Subcutaneous abdominal adipose tissue (tissue), 5 donors: ENCODE data around the gene SSX4.
"Not testable (repeated sequence)": the region's sequence is repeated elsewhere in the genome, so short reads cannot be mapped to it uniquely, and the experiment has no call there.

Experiments used
- H3K27ac ChIP-seq: one replicate; pipeline ENCODE4 v1.7.0; 2013; ENCODE audit warnings: low read depth, mild to moderate bottlenecking, inconsistent platforms, low read length, moderate library complexity
- H3K27me3 ChIP-seq, 5 donors: one replicate each; pipeline ENCODE4 v1.7.0; 2013; ENCODE audit warnings: low read length in 5 of 5, inconsistent platforms in 1 of 5; ENCODE audit not compliant: control insufficient read depth in 5 of 5, insufficient read depth in 4 of 5
- H3K36me3 ChIP-seq, 5 donors: one replicate each; pipeline ENCODE4 v1.7.0; 2013; ENCODE audit warnings: low read length in 5 of 5; ENCODE audit not compliant: control insufficient read depth in 5 of 5, insufficient read depth in 5 of 5
- H3K4me1 ChIP-seq, 5 donors: one replicate each; pipeline ENCODE4 v1.7.0; 2013; ENCODE audit warnings: low read length in 5 of 5, mild to moderate bottlenecking in 3 of 5, moderate library complexity in 1 of 5; ENCODE audit not compliant: control insufficient read depth in 5 of 5, insufficient read depth in 5 of 5
- H3K4me3 ChIP-seq, 5 donors: one replicate each; pipeline ENCODE4 v1.7.0; 2013; ENCODE audit warnings: low read length in 5 of 5, low read depth in 1 of 5
- H3K9ac ChIP-seq, 5 donors: one replicate each; pipeline ENCODE4 v1.7.0; 2013; ENCODE audit warnings: low read length in 5 of 5, mild to moderate bottlenecking in 4 of 5, moderate library complexity in 3 of 5
- H3K9me3 ChIP-seq, 5 donors: one replicate each; pipeline ENCODE4 v1.7.0; 2013; ENCODE audit warnings: low read length in 5 of 5; ENCODE audit not compliant: control insufficient read depth in 5 of 5
- donor health status: healthy.
- donor health status: healthy.
- donor health status: healthy.
- donor health status: healthy.
- donor health status: healthy.

SSX4 gene

DNA sequence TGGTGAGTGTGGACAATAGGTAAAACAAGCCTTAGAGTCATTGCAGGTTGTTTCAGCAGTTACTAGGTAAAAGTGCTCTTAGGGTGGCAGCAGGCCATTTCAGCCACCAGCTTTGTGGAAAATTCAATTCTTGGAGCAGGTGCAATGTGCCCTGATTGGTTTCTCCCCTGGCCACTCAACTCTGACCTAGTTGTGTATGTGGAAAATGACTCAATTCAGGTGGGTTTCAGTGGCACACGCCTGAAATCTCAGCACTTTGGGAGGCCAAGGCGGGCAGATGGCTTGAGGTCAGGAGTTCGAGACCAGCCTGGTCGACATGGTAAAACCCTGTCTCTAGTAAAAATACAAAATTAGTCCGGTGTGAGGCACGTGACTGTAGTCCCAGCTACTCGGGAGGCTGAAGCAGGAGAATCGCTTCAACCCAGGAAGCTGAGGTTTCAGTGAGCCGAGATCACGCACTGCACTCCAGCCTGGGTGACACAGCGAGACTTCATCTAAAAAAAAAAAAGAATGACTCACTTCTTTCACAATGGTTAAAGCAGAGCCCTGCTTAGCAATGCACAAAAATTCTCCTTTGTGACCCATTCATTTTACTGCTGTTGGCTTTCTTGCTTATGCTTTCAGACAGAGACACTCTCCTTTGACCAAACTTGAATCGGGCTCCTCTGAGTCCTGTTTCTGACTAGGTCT is 43.8 kb downstream of the SSX4 start:
- not testable (repeated sequence) for H3K4me3 ChIP-seq, H3K9ac ChIP-seq, H3K4me1 ChIP-seq, H3K27me3 ChIP-seq, H3K27ac ChIP-seq, H3K9me3 ChIP-seq, H3K36me3 ChIP-seq

DNA sequence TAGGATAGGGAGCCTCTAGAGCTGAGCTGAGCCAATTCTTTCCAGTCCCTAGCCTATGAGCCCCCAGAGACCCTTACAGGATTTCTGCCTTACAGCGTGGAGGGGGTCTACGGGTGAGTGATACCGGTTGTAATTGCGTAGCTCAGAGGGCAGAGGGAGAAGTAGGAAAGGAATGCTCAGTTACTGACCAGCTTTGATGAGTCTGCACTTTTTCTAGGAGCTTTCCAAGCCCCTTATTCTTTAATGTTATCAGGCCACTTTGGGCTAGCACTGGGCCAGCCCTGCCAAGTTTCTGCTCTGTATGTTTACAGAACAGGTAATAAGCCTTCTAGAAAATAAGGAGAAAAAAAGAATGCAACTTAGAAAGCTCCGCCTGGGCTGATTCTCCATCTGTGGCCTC is 46.3 kb downstream of the SSX4 start:
- H3K27me3 ChIP-seq, result peaks cover 0 to 13% (median 7%) of the 10 kb centered on the region in 5 donors
- H3K4me1 ChIP-seq, H3K9ac ChIP-seq, H3K9me3 ChIP-seq, H3K4me3 ChIP-seq, H3K36me3 ChIP-seq, H3K27ac ChIP-seq: not testable (repeated sequence)

DNA sequence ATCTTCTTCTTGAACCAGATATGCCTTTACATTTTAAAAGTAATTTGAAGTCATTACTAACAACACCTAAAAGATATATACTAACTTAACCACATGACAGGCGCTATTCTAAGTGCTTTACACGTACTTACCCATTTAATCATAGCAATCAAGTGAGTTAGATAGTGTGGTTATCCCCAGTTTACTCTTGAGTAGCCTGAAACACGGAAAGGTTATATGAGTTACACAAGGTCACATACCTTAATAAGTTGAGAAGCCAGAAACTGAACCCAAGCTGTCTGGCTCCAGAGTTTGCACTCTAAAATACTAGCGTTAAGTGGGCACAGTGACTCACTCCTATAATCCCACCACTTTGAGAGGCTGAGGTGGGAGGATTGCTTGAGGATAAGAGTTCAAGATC is 46.8 kb downstream of the SSX4 start:
- not testable (repeated sequence) for H3K9ac ChIP-seq, H3K4me1 ChIP-seq
- peaks cover 0 to 13% (median 7%) of the 10 kb centered on the region in 5 donors for H3K27me3 ChIP-seq

DNA sequence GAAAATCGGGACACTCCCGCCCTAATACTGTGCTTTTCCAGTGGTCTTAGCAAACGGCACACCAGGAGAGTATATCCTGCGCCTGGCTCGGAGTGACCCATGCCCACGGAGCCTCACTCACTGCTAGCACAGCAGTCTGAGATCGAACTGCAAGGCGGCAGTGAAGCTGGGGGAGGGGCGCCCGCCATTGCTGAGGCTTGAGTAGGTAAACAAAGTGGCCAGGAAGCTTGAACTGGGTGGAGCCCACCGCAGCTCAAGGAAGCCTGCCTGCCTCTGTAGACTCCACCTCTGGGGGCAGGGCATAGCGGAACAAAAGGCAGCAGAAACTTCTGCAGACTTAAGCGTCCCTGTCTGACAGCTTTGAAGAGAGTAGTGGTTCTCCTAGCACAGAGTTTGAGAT is 50.4 kb downstream of the SSX4 start:
- H3K27me3 ChIP-seq, result peaks cover 0 to 13% (median 7%) of the 10 kb centered on the region in 5 donors
- H3K36me3 ChIP-seq, H3K27ac ChIP-seq, H3K9ac ChIP-seq, H3K4me3 ChIP-seq, H3K4me1 ChIP-seq, H3K9me3 ChIP-seq: not testable (repeated sequence)

More for the DNA sequence above, 46.8 kb downstream of the SSX4 start:
- not testable (repeated sequence) for H3K36me3 ChIP-seq, H3K4me3 ChIP-seq, H3K27ac ChIP-seq, H3K9me3 ChIP-seq
